NCI-H2081 treated with DMSO at 0.1 percent for 48 hours (cell line): ENCODE results near the gene CREB5.
"Not testable (repeated sequence)": the region's sequence is repeated elsewhere in the genome, so short reads cannot be mapped to it uniquely, and the experiment has no call there.

ENCODE experiments used
- DNase-seq: peaks from one replicate; lab custom pipeline; 2025; lab: John Stamatoyannopoulos, UW

Gene CREB5

GRCh38 chr7:28611399-28611897 lies 199.1 kb downstream of the CREB5 start:
- DNase-seq = not testable (repeated sequence)

GRCh38 chr7:28613262-28613661 lies 200.9 kb downstream of the CREB5 start:
- DNase-seq = no peak

GRCh38 chr7:28615091-28615490 lies 202.8 kb downstream of the CREB5 start:
- DNase-seq = no peak

GRCh38 chr7:28617308-28617880 lies 205.1 kb downstream of the CREB5 start:
- no peak for DNase-seq

GRCh38 chr7:28618383-28618782 lies 206.1 kb downstream of the CREB5 start:
- DNase-seq = no peak

- no peak for DNase-seq
Observed at GRCh38 chr7:28619256-28619655, 206.9 kb downstream of the CREB5 start.

GRCh38 chr7:28621369-28621841 lies 209.1 kb downstream of the CREB5 start:
- DNase-seq = no peak

GRCh38 chr7:28623105-28623730 lies 210.9 kb downstream of the CREB5 start:
- no peak for DNase-seq

GRCh38 chr7:28623863-28624262 lies 211.5 kb downstream of the CREB5 start:
- DNase-seq = no peak

- no peak for DNase-seq
Observed at GRCh38 chr7:28625432-28625831, 213.1 kb downstream of the CREB5 start.

- DNase-seq = no peak
Observed at GRCh38 chr7:28626221-28626620, 213.9 kb downstream of the CREB5 start.

GRCh38 chr7:28626624-28627262 lies 214.4 kb downstream of the CREB5 start:
- peak; percentile 36 for DNase-seq

GRCh38 chr7:28627263-28627653 lies 214.9 kb downstream of the CREB5 start:
- DNase-seq = no peak

GRCh38 chr7:28627896-28628295 lies 215.6 kb downstream of the CREB5 start:
- DNase-seq = no peak

- no peak for DNase-seq
Observed at GRCh38 chr7:28629216-28629842, 217.0 kb downstream of the CREB5 start.

GRCh38 chr7:28630350-28630749 lies 218.0 kb downstream of the CREB5 start:
- DNase-seq = no peak

- no peak for DNase-seq
Observed at GRCh38 chr7:28631995-28632394, 219.7 kb downstream of the CREB5 start.

GRCh38 chr7:28638914-28639313 lies 226.6 kb downstream of the CREB5 start:
- no peak for DNase-seq

GRCh38 chr7:28640001-28640400 lies 227.7 kb downstream of the CREB5 start:
- no peak for DNase-seq

- DNase-seq = no peak
Observed at GRCh38 chr7:28641752-28642545, 229.6 kb downstream of the CREB5 start.

GRCh38 chr7:28643188-28643569 lies 230.9 kb downstream of the CREB5 start:
- DNase-seq = no peak
